Stimulated activated naive CD4-positive, alpha-beta T cell treated with Interleukin-2 at 50 U/mL for 16 hours (primary cell): ENCODE measurements around the gene OTOF.

ENCODE experiments used
- DNase-seq: peaks from one replicate; lab custom pipeline; 2025; lab: John Stamatoyannopoulos, UW

The OTOF gene

GRCh38 chr2:26500406-26500805, 22.5 kb upstream of the OTOF start:
- no peak for DNase-seq

GRCh38 chr2:26495705-26496297, 17.9 kb upstream of the OTOF start:
- DNase-seq = no peak

- no peak for DNase-seq
Measured at GRCh38 chr2:26494891-26495290, 17.0 kb upstream of the OTOF start.

GRCh38 chr2:26494199-26494598, 16.3 kb upstream of the OTOF start:
- DNase-seq = no peak

- no peak for DNase-seq
Measured at GRCh38 chr2:26493566-26493965, 15.6 kb upstream of the OTOF start.

GRCh38 chr2:26492749-26493515, 15.0 kb upstream of the OTOF start:
- no peak for DNase-seq

GRCh38 chr2:26491563-26492167, 13.7 kb upstream of the OTOF start:
- DNase-seq = no peak

- no peak for DNase-seq
Measured at GRCh38 chr2:26489213-26489850, 11.4 kb upstream of the OTOF start.

- DNase-seq = no peak
Measured at GRCh38 chr2:26488463-26489212, 10.7 kb upstream of the OTOF start.

GRCh38 chr2:26487192-26487591, 9.3 kb upstream of the OTOF start:
- no peak for DNase-seq

GRCh38 chr2:26486789-26487188, 8.9 kb upstream of the OTOF start:
- no peak for DNase-seq

- no peak for DNase-seq
Measured at GRCh38 chr2:26485725-26486418, 7.9 kb upstream of the OTOF start.

GRCh38 chr2:26485099-26485498, 7.2 kb upstream of the OTOF start:
- DNase-seq = no peak

GRCh38 chr2:26484579-26484978, 6.7 kb upstream of the OTOF start:
- no peak for DNase-seq

- no peak for DNase-seq
Measured at GRCh38 chr2:26483957-26484565, 6.1 kb upstream of the OTOF start.

- no peak for DNase-seq
Measured at GRCh38 chr2:26483516-26483915, 5.6 kb upstream of the OTOF start.

GRCh38 chr2:26483027-26483326, 5.1 kb upstream of the OTOF start:
- no peak for DNase-seq

GRCh38 chr2:26482211-26483026, 4.5 kb upstream of the OTOF start:
- no peak for DNase-seq

- no peak for DNase-seq
Measured at GRCh38 chr2:26481706-26482105, 3.8 kb upstream of the OTOF start.
